ENCODE results near the gene DTNBP1. TPM values are rescaled to one million over a fixed set of nuclear protein-coding genes. Genes with fewer than 3 reads are reported as not detected.

The DTNBP1 gene
- total RNA-seq, 3 donors from 2014 or later = 19.6 to 31.8 (median 25.0) TPM

DNA sequence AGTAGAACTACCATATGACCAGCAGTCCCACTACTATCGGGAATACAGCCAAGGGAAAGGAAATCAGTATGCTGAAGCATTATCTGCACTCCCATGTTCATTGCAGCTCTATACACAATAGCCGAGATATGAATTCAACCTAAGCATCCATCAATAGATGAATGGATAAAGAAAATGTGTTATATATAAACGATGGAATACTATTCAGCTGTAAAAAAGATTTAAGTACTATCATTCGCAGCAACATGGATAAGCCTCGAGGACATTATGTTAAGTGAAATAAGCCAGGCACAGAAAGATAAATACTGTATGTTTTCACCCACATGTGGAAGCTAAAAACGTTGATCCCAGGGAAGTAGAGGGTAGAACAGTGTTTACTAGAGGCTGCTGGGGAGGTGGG, 44.1 kb downstream of the DTNBP1 start:
- intact Hi-C loops (cut with DNase I, micrococcal nuclease) = no loop called here
- H3K9me3 ChIP-seq = no peaks in the 10 kb centered on the region
- peaks cover 7% of the 10 kb centered on the region for H3K4me1 ChIP-seq (ENCODE audit: low read depth)
- ATAC-seq (no peak), DNase-seq (no peak)
- TF ChIP-seq, protein P1, sequence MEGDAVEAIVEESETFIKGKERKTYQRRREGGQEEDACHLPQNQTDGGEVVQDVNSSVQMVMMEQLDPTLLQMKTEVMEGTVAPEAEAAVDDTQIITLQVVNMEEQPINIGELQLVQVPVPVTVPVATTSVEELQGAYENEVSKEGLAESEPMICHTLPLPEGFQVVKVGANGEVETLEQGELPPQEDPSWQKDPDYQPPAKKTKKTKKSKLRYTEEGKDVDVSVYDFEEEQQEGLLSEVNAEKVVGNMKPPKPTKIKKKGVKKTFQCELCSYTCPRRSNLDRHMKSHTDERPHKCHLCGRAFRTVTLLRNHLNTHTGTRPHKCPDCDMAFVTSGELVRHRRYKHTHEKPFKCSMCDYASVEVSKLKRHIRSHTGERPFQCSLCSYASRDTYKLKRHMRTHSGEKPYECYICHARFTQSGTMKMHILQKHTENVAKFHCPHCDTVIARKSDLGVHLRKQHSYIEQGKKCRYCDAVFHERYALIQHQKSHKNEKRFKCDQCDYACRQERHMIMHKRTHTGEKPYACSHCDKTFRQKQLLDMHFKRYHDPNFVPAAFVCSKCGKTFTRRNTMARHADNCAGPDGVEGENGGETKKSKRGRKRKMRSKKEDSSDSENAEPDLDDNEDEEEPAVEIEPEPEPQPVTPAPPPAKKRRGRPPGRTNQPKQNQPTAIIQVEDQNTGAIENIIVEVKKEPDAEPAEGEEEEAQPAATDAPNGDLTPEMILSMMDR (IDR thresholded peaks at IDR 0.05) = no peak
- no peak overlapping the region for H3K4me3 ChIP-seq
- no peaks in the 10 kb centered on the region for H3K36me3 ChIP-seq (ENCODE audit: low read depth)

DNA sequence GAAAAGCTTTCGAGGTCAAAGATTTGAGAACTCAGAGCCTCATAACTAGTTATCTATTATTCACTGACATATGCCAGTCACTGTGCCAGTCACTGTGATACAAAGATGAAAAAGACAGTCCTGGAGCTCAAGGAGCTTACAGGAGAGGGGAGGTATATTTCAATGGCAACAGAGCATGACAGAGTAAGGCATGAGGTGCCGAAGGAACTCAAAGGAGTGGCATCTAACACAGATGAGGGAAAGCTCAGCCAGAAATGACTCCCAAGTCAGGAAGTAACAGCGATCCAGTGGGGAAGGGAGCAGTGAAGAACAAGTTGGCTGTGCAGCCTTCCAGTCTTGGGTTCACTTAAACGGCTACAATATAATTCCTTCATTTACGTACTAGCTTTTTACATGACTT, 46.6 kb downstream of the DTNBP1 start:
- H3K9me3 ChIP-seq = no peaks in the 10 kb centered on the region

DNA sequence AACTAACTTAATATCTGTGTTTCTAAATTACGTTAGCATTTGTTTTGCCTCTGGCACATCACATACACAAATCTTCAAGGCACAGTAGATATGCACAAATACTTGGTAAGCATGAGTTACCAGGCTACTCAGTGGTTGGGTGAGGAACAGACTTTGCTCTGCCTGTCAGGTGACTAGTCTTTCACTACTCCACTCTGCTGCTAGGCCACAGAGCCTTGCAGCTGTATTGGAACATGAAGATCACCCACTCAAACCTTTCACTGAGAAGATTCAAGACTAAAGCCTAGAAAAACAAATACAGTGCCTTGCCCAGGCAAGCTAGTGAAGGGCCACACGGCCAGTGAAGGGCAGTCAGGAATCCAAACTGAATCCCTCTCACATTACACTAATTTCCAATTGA, 47.0 kb downstream of the DTNBP1 start:
- DNase-seq = peak in 1 of 3 donors; percentile 25
- Histone ChIP-seq H3K9me3 (no peaks in the 10 kb centered on the region), H3K4me3 (no peak overlapping the region), H3K36me3 (ENCODE audit: low read depth) (no peaks in the 10 kb centered on the region), H3K4me1 (ENCODE audit: low read depth) (no peaks in the 10 kb centered on the region)
- ATAC-seq = peak; percentile 86
- TF ChIP-seq, protein P1 (IDR thresholded peaks at IDR 0.05) = no peak
- intact Hi-C loops (cut with DNase I, micrococcal nuclease) = no loop called here

More for the DNA sequence above, 46.6 kb downstream of the DTNBP1 start:
- intact Hi-C loops (cut with DNase I, micrococcal nuclease) = no loop called here
- H3K36me3 ChIP-seq (ENCODE audit: low read depth) = no peaks in the 10 kb centered on the region
- TF ChIP-seq, protein P1 (IDR thresholded peaks at IDR 0.05) = no peak
- no peaks in the 10 kb centered on the region for H3K4me1 ChIP-seq (ENCODE audit: low read depth)
- DNase-seq (no peak), ATAC-seq (peak; percentile 16)
- H3K4me3 ChIP-seq = no peak overlapping the region

DNA sequence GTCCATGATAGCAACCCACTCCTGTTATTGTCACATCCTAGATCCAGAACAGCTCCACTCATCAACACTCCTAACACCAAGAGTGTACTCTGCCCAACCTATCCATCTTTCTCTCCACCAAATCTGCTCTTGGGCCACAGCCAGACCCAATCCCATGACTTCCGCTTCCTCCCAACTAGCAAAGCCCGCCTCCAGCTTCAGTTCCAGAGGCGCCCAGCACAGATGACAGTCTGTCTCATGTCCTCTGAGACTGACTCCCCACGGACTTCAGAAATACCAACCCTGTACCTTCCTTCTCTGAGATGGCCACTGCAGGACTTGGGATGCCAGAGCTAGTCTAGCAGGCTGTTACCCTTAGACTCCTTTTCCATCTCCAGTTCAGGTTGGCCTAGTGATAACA, 48.6 kb downstream of the DTNBP1 start:
- no peaks in the 10 kb centered on the region for H3K4me1 ChIP-seq (ENCODE audit: low read depth)
- TF ChIP-seq, protein P1 (IDR thresholded peaks at IDR 0.05) = no peak
- intact Hi-C loops (cut with DNase I, micrococcal nuclease) = no loop called here
- DNase-seq = peak in 2 of 3 donors; percentile 37 to 48
- no peak for ATAC-seq
- H3K4me3 ChIP-seq = no peak overlapping the region
- H3K36me3 ChIP-seq (ENCODE audit: low read depth) = no peaks in the 10 kb centered on the region
- H3K9me3 ChIP-seq = no peaks in the 10 kb centered on the region

DNA sequence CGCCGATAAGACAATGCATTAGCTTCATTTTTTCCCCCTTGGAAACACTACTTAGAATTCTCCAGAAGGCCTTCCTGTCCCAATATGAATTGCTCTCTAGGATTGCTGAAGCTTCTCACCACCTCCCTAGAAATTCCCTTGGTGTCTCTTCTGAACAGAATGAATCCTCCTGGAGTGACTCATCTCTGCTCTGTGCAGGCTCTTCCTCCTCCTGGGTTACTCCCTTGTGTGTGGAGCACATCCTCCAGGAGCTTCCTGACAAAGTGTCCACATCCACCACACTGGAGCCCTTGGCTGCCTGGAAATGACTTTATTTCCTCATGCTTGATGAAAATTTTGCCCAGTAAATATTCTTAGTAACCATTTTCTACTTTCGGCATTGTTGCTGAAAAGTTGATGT, 54.4 kb downstream of the DTNBP1 start:
- intact Hi-C loops (cut with DNase I, micrococcal nuclease) = no loop called here
- Histone ChIP-seq H3K4me3 (no peak overlapping the region), H3K9me3 (no peaks in the 10 kb centered on the region), H3K36me3 (ENCODE audit: low read depth) (no peaks in the 10 kb centered on the region), H3K4me1 (ENCODE audit: low read depth) (no peaks in the 10 kb centered on the region)
- peak in 1 of 3 donors; percentile 14 for DNase-seq
- peak; percentile 95 for ATAC-seq
- TF ChIP-seq, protein P1 (IDR thresholded peaks at IDR 0.05) = no peak

DNA sequence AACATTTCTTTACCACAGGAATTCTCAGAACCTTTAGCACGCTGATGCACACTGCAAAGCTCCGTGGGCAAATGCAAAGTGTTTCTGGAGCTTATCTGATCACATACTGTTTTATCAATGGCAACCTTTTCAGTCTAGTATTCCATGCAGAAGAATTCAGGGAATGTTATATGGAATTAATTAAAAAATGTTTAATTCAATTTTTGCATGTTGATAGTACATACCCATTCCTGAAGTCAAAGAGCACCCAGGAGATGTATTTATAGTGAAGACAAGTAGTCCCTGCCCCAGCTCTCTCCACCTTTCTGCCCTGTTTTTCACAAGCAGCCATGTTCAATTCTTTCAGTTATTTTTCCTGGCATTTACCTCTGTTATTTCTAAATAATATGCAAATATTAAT, 55.2 kb downstream of the DTNBP1 start:
- no peak for DNase-seq
- Histone ChIP-seq H3K9me3 (no peaks in the 10 kb centered on the region), H3K4me1 (ENCODE audit: low read depth) (no peaks in the 10 kb centered on the region), H3K4me3 (no peak overlapping the region), H3K36me3 (ENCODE audit: low read depth) (no peaks in the 10 kb centered on the region)
- TF ChIP-seq, protein P1 (IDR thresholded peaks at IDR 0.05) = no peak
- ATAC-seq = no peak
- intact Hi-C loops (cut with DNase I, micrococcal nuclease) = no loop called here
